SJSA1 (cell line): ENCODE results near the gene PNPLA6. TPM values are rescaled to one million over a fixed set of nuclear protein-coding genes. Genes with fewer than 3 reads are reported as not detected.

ENCODE experiments used
- DNase-seq, 2 experiments: peaks; one replicate each; pipeline ENCODE4 v3.0.0-alpha.2; 2015 to 2020; ENCODE audit warnings: low spot score in 2 of 2, low read depth in 1 of 2
- H3K27ac ChIP-seq: fragments of 250-450 bp; sonication (Bioruptor Pico); 2 replicates; pipeline ENCODE4 v1.5.1; 2020; ENCODE audit warnings: mild to moderate bottlenecking, moderate library complexity
- H3K27me3 ChIP-seq: fragments of 250-450 bp; sonication (Bioruptor Pico); replicated peaks from 2 replicates; pipeline ENCODE4 v1.5.1; 2020; ENCODE audit warnings: mild to moderate bottlenecking, moderate library complexity
- H3K36me3 ChIP-seq: fragments of 250-450 bp; sonication (Bioruptor Pico); 2 replicates; pipeline ENCODE4 v1.5.1; 2020; ENCODE audit warnings: mild to moderate bottlenecking
- H3K4me1 ChIP-seq: fragments of 250-450 bp; sonication (Bioruptor Pico); replicated peaks from 2 replicates; pipeline ENCODE4 v1.6.1; 2021; ENCODE audit warnings: mild to moderate bottlenecking
- H3K4me3 ChIP-seq: fragments of 250-450 bp; sonication (Bioruptor Pico); 2 replicates; pipeline ENCODE4 v1.5.1; 2020; ENCODE audit warnings: mild to moderate bottlenecking
- H3K9me3 ChIP-seq: fragments of 250-450 bp; sonication (Bioruptor Pico); replicated peaks from 2 replicates; pipeline ENCODE4 v1.5.1; 2020; ENCODE audit warnings: mild to moderate bottlenecking
- total RNA-seq: library from RNA; depleted of rRNA; stranded (reverse); fragments of >200 nt; shearing (Covaris generic); gene quantifications from 2 replicates; pipeline ENCODE4 v1.2.3, GENCODE V29; 2014

The PNPLA6 gene
- total RNA-seq, 1 experiment from 2014 or later = 41.6 TPM

- H3K27ac ChIP-seq = no peak overlapping the region
- DNase-seq = no peak
- no peak overlapping the region for H3K4me3 ChIP-seq
- H3K4me1 ChIP-seq = no peaks in the 10 kb centered on the region
- H3K36me3 ChIP-seq = peaks cover 26% of the 10 kb centered on the region
- H3K27me3 ChIP-seq = no peaks in the 10 kb centered on the region
- no peaks in the 10 kb centered on the region for H3K9me3 ChIP-seq
Measured at GRCh38 chr19:7545300-7545699, 9.8 kb downstream of the PNPLA6 start.

- Histone ChIP-seq H3K4me3 (no peak overlapping the region), H3K27ac (no peak overlapping the region), H3K9me3 (no peaks in the 10 kb centered on the region), H3K27me3 (no peaks in the 10 kb centered on the region), H3K4me1 (no peaks in the 10 kb centered on the region), H3K36me3 (peaks cover 27% of the 10 kb centered on the region)
- DNase-seq = no peak
Measured at GRCh38 chr19:7545904-7546303, 10.4 kb downstream of the PNPLA6 start.

GRCh38 chr19:7547159-7547558, 11.6 kb downstream of the PNPLA6 start:
- H3K27me3 ChIP-seq = no peaks in the 10 kb centered on the region
- H3K4me3 ChIP-seq = no peak overlapping the region
- no peak overlapping the region for H3K27ac ChIP-seq
- DNase-seq = no peak
- H3K4me1 ChIP-seq = no peaks in the 10 kb centered on the region
- H3K36me3 ChIP-seq = peaks cover 23% of the 10 kb centered on the region
- no peaks in the 10 kb centered on the region for H3K9me3 ChIP-seq

GRCh38 chr19:7549429-7550148, 14.1 kb downstream of the PNPLA6 start:
- DNase-seq = no peak
- no peaks in the 10 kb centered on the region for H3K9me3 ChIP-seq
- H3K27ac ChIP-seq = no peak overlapping the region
- no peaks in the 10 kb centered on the region for H3K27me3 ChIP-seq
- H3K4me1 ChIP-seq = no peaks in the 10 kb centered on the region
- no peak overlapping the region for H3K4me3 ChIP-seq
- H3K36me3 ChIP-seq = peaks cover 18% of the 10 kb centered on the region

DNA sequence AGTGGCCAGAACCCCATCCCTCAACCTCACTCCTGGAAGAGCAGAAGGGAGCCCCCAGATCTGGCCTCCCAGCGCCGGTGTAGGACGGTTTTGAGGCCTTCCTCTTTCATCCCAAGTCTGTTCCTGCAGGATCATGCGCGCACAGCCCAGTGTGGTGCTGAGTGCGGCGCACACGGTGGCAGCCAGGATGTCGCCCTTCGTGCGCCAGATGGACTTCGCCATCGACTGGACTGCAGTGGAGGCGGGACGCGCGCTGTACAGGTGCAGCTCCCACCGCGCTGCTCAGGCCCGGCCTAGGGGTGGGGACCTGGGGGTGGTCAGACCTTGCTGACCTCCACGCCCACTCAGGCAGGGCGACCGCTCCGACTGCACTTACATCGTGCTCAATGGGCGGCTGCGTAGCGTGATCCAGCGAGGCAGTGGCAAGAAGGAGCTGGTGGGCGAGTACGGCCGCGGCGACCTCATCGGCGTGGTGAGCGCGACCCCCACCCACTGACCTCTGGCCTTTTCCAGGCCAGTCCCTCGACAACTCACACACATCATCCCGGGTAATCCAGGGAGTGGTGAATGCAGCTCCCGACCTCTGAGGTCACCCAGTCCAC, 14.8 kb downstream of the PNPLA6 start:
- Histone ChIP-seq H3K27me3 (no peaks in the 10 kb centered on the region), H3K36me3 (peaks cover 23% of the 10 kb centered on the region), H3K9me3 (no peaks in the 10 kb centered on the region), H3K4me1 (no peaks in the 10 kb centered on the region), H3K4me3 (no peak overlapping the region), H3K27ac (no peak overlapping the region)
- DNase-seq = no peak

DNA sequence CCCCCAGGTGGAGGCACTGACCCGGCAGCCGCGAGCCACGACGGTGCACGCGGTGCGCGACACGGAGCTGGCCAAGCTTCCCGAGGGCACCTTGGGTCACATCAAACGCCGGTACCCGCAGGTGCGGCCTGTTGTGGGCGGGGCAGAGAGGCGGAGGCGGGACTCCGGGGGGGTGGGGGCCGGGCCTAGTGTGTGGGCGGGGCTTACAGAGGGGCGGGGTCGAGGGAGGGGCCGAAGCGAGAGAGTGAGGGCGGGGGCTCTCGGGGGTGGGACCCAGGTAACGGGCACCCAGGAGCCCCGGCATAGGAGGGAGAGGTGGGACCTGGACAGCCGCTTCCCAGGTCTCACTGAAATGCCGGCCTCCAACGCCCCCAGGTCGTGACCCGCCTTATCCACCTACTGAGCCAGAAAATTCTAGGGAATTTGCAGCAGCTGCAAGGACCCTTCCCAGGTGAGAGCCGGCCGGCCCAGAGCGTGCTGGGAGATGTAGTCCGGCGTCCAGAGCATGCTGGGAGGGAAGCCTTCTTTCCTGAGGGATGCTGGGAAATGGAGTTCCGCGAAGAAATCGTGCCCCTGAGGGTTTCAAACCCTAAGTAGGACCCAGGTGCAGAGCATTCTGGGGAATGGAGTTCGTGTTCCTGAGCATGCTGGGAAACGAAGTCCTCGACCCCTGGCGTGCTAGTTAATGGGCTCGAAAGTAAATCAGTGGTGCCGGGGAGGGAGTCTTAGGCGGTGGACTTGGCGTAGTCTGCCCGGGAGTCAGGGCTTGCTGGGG, 15.7 kb downstream of the PNPLA6 start:
- Histone ChIP-seq H3K9me3 (no peaks in the 10 kb centered on the region), H3K4me3 (no peak overlapping the region), H3K27me3 (no peaks in the 10 kb centered on the region), H3K27ac (no peak overlapping the region), H3K4me1 (no peaks in the 10 kb centered on the region), H3K36me3 (peaks cover 28% of the 10 kb centered on the region)
- no peak for DNase-seq

DNA sequence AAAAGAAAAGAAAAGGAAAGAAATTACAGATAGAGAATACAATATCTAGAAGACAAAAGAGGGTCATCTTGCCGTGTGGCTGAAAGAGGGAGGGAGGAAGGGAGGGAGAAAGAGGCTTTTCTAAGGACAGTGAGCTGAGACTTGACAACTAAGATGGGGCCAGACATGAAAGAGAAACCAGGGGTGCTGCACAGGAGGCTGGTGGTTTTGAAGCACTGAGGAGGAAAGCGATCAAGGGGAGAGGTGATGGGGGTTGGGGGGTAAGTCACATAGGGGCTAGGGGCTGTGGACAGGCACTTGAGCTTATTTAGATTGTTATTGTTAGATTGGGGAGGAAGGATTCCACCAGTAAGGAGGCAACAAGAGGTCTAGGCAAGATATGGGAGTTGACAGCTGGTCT, 17.3 kb downstream of the PNPLA6 start:
- no peaks in the 10 kb centered on the region for H3K9me3 ChIP-seq
- no peak overlapping the region for H3K27ac ChIP-seq
- H3K4me3 ChIP-seq = no peak overlapping the region
- H3K4me1 ChIP-seq = no peaks in the 10 kb centered on the region
- H3K36me3 ChIP-seq = peaks cover 40% of the 10 kb centered on the region
- DNase-seq = no peak
- H3K27me3 ChIP-seq = no peaks in the 10 kb centered on the region

DNA sequence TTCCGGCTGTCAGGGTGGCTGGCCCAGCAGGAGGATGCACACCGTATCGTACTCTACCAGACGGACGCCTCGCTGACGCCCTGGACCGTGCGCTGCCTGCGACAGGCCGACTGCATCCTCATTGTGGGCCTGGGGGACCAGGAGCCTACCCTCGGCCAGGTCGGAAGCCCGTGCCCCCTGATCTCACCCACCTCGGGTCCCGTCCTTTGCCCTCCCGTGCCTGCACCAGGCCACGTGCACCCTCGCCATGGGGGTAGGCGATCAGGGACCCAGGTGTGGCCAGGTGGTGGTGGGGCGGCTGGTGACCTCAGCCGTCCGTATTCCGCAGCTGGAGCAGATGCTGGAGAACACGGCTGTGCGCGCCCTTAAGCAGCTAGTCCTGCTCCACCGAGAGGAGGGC, 19.0 kb downstream of the PNPLA6 start:
- DNase-seq = no peak
- Histone ChIP-seq H3K27ac (no peak overlapping the region), H3K36me3 (peaks cover 50% of the 10 kb centered on the region), H3K9me3 (no peaks in the 10 kb centered on the region), H3K4me1 (no peaks in the 10 kb centered on the region), H3K4me3 (no peak overlapping the region), H3K27me3 (no peaks in the 10 kb centered on the region)

DNA sequence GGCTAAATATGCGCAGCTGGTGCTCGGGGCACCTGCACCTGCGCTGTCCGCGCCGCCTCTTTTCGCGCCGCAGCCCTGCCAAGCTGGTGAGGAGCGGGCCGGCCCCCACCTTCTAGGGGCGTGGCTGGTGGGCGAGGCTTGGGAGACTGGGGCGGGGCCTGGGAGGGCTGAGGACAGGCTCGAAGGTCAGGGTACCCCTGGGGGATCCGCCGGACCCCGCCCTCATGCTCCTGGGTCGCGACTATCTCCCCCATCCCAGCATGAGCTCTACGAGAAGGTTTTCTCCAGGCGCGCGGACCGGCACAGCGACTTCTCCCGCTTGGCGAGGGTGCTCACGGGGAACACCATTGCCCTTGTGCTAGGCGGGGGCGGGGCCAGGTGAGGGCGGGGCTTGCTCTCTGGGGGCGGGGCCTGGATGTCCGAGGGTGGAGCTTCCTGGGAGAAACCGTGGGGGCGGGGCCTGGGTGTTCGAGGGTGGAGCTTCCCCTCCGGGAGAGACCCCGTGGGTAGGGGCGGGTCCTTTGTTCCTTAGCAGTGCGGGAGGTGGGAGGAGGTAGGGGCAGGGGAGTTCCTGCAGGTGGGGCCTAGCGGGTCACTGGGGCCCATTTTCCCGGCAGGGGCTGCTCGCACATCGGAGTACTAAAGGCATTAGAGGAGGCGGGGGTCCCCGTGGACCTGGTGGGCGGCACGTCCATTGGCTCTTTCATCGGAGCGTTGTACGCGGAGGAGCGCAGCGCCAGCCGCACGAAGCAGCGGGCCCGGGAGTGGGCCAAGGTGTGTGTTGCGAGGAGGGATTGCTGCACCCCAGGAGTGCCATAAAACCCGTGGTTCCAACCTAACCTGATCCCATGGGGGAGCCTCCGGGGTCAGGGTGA, 19.7 kb downstream of the PNPLA6 start:
- no peak overlapping the region for H3K4me3 ChIP-seq
- peaks cover 50% of the 10 kb centered on the region for H3K36me3 ChIP-seq
- no peaks in the 10 kb centered on the region for H3K4me1 ChIP-seq
- no peak for DNase-seq
- H3K27me3 ChIP-seq = no peaks in the 10 kb centered on the region
- no peak overlapping the region for H3K27ac ChIP-seq
- H3K9me3 ChIP-seq = no peaks in the 10 kb centered on the region

DNA sequence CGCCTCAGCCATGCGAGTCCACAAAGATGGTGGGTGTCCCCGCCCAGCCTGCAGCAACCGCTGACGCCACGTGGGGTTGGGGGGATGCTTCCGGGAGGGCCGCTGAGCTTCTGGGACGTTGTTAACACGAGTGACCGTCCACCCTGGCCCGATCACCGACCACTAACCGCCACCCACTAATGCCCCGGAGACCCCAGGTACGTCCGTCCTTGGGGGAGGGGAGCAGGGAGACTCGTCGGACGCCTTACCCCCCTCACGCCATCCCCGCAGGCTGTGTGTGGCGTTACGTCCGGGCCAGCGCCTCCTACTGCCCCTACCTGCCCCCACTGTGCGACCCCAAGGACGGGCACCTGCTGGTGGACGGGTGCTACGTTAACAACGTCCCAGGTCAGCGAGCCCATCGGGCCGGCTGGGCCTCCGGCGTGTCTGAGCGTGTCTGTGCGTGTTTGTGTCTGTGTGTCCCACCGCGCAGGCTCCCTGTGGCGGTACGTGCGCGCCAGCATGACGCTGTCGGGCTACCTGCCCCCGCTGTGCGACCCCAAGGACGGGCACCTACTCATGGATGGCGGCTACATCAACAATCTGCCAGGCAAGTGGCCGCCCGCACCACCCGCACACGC, 21.3 kb downstream of the PNPLA6 start:
- Histone ChIP-seq H3K36me3 (peaks cover 38% of the 10 kb centered on the region), H3K27me3 (no peaks in the 10 kb centered on the region), H3K27ac (no peak overlapping the region), H3K4me1 (no peaks in the 10 kb centered on the region), H3K9me3 (no peaks in the 10 kb centered on the region), H3K4me3 (no peak overlapping the region)
- DNase-seq = no peak

GRCh38 chr19:7558667-7559066, 23.1 kb downstream of the PNPLA6 start:
- Histone ChIP-seq H3K36me3 (peaks cover 37% of the 10 kb centered on the region), H3K27ac (no peak overlapping the region), H3K4me1 (no peaks in the 10 kb centered on the region), H3K9me3 (no peaks in the 10 kb centered on the region), H3K4me3 (no peak overlapping the region), H3K27me3 (no peaks in the 10 kb centered on the region)
- no peak for DNase-seq

GRCh38 chr19:7559102-7559501, 23.6 kb downstream of the PNPLA6 start:
- Histone ChIP-seq H3K36me3 (peaks cover 37% of the 10 kb centered on the region), H3K9me3 (no peaks in the 10 kb centered on the region), H3K4me3 (no peak overlapping the region), H3K4me1 (no peaks in the 10 kb centered on the region), H3K27ac (no peak overlapping the region), H3K27me3 (no peaks in the 10 kb centered on the region)
- no peak for DNase-seq

DNA sequence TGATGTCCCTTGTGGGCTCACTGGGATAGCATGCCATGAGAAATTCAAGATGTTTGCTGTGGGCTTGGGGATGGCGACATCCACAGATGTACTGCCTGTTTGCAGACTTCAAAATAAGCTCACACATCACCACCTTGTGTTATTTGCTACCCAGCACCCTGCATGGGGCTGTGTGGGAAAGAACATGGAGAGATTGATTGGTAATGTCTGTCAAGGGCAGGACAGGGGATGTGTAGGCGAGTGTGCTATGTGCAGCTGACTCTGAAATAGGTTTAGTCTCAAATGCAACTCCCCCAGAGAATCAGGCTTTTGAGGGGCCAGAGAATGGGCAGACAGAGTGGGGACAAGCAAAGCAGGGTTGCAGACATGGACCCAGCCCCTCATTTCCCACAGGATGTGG, 24.7 kb downstream of the PNPLA6 start:
- no peak overlapping the region for H3K4me3 ChIP-seq

More for the DNA sequence above, 24.7 kb downstream of the PNPLA6 start:
- Histone ChIP-seq H3K27me3 (no peaks in the 10 kb centered on the region), H3K36me3 (peaks cover 29% of the 10 kb centered on the region), H3K9me3 (no peaks in the 10 kb centered on the region), H3K27ac (no peak overlapping the region), H3K4me1 (no peaks in the 10 kb centered on the region)
- no peak for DNase-seq
